ENCODE measurements around the gene LGALS3BP. TPM values are rescaled to one million over a fixed set of nuclear protein-coding genes. Genes with fewer than 3 reads are reported as not detected.
"Not testable (repeated sequence)": the region's sequence is repeated elsewhere in the genome, so short reads cannot be mapped to it uniquely, and the experiment has no call there.

The LGALS3BP gene
- total RNA-seq, 1 donor from 2014 or later: 393 TPM

DNA sequence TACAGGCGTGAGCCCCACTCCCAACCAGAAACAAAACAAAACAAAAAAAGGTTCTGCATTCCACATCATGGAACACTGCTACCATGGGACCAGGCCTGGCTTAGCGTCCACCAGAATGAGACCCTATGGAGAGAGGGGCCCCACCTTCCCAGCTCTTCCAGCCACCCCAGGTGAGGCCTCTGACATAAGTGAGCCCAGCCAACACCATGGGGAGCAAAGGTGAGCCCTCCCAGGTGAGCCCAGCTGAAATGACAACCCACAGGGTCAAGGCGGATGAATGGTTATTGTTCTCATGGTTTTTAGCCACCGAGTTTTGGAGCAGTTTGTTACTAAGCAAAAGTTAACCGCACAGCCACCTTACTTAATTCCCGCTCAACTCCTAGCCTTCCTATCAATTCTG is 16.3 kb downstream of the LGALS3BP start:
- no peak for DNase-seq (ENCODE audit: low spot score)

GRCh38 chr17:78962984-78963348 is 16.8 kb downstream of the LGALS3BP start:
- DNase-seq (ENCODE audit: low spot score): not testable (repeated sequence)

DNA sequence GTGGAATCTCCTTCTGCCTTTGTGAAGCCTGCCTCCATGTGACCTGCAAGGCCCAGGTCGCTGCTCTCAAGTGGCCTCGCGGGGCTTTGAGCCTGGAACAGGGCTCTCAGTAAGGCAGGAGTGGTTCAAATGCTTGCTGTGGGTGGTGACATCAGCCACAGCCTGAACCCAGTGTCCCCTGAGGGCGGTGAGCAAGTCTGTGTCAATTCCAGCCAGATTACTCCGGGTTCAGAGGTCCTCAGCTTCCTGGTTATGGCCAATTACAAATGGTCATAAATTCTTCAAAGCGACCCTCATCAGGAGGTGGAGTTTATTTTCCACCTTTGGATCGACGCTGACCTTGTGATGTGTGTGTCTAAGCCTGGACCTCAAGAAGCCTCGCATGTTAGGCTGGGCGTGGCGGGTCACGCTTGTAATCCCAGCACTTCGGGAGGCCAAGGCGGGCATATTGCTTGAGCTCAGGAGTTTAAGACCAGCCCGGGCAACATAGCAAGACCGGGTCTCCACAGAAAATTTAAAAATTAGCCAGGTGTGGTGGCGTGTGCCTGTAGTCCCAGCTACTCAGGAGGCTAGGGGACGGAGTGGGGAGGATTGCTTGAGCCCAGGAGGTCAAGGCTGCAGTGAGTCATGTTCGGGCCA is 17.3 kb downstream of the LGALS3BP start:
- DNase-seq (ENCODE audit: low spot score): no peak

DNA sequence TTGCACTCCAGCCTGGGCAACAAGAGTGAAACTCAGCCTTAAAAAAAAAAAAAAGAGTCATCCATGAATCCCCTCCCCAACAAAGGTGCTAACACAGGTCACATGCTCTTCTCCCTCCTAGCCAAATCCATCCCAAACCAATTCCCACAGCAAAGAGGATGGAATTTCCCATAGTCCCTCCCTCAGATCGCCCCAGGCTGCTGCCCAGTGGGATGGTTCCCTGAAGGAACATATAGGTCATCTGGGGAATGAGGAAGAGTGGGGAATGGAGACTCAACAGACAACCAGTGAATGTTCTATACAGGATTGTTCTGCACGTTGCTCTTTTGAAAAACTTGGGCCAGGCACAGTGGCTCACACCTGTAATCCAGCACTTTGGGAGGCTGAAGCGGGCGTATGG is 18.2 kb downstream of the LGALS3BP start:
- DNase-seq (ENCODE audit: low spot score): no peak

- DNase-seq (ENCODE audit: low spot score): no peak
Measured at GRCh38 chr17:78960928-78961327, 18.8 kb downstream of the LGALS3BP start.

GRCh38 chr17:78959803-78960202 is 19.9 kb downstream of the LGALS3BP start:
- no peak for DNase-seq (ENCODE audit: low spot score)

- DNase-seq (ENCODE audit: low spot score): no peak
Measured at GRCh38 chr17:78958641-78959127, 21.0 kb downstream of the LGALS3BP start.

DNA sequence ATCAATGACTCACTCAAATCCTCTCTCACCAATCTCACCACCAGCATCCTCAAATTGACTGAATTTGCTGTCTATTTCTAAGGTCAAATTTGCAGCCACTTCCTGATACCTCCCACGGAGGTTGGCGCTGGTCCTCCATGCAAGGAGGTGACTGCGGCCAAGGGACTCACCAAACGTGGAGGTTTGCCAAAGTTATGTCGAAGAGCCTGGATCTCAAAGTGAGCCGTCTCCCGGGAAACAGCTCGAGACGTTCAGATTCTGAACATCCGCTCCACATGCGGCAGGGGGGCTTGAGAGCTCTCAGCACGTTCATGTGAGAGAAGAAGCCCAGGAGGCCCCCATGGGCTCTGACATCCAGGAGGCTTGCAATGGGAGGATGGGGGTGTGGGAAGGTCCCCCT is 22.6 kb downstream of the LGALS3BP start:
- DNase-seq (ENCODE audit: low spot score): no peak

GRCh38 chr17:78956254-78956653 is 23.5 kb downstream of the LGALS3BP start:
- no peak for DNase-seq (ENCODE audit: low spot score)

DNA sequence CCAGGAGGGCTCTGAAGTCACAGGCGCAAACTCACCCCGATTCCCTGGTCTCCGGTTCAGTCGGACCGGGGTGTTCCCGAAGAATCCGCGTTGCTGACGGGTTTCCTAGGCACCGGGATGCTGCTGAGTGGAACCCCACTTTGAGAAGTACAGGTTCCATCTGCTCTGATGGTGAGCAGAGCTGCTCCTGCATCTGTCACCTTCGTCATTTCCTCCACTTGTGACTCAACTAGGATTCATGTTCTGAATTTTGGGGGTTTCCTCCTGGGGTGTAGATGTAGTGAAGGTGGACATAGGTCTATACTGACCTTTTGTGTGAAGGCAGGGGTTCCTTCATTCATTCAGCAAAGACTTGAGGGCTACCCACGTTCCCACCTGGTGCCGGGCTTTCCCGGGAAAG is 25.0 kb downstream of the LGALS3BP start:
- no peak for DNase-seq (ENCODE audit: low spot score)

DNA sequence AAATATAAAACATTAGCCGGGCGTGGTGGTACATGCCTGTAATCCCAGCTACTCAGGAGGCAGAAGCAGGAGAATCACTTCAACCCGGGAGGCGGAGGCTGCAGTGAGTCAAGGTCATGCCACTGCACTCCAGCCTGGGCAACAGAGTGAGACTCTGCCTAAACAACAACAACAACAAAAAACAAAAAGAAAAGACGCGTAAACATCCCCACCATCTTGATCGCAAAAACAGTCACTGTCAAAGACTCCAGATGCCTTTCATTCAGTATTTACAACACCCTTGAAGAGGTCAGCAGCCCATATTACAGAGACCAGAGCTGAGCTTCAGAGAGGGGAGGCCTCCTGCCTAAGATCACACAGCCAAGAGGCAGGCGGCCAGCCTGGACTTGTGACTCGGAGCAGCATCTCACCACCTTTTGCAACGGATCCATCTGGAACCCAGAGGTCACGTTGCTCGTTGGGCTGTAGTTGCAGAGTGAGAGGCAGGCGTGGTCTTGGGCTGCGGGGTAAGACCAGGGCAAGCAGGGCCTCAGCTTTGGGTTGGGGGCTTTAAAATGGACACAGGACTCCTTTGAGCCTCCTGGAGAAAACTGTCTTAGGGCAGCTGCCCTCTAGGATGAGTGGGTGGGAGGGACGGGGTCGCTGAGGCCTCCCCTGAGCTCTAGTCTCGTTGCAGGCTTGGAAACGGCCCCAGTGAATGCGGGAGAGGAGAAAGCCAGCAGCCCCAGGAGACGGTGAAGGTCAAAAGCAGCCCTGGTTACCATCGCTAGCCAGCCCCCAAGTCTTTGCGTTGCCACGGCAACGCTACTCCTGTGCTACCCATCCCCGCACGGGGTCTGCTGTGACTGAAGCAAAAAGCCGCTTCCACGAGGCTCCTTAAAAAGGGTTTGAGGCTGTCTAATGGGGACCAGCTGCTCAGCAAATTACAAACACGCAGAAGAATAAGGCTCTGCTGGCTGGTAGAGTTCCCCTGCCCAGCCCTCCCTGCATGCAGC is 26.1 kb downstream of the LGALS3BP start:
- no peak for DNase-seq (ENCODE audit: low spot score)

DNA sequence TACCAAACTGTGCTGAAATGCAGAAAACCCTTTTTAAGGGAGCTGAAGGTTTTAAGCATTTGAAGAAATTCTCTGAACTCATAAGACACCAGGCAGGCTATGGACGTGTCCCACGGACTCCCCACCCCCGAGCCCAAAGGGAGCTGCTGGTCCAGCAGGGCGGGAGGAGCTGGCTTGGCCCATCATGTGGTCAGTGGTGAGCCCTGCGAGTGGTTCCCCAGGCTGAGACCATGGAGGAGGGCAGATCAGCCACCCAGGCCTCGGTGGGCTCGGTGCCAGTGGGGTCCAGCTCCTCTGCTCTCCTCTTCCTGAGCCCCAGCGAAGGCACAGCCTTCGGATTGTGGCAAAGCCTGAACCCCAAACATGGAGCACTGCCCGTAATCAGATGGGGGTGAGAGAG is 27.0 kb downstream of the LGALS3BP start:
- DNase-seq (ENCODE audit: low spot score): no peak

DNA sequence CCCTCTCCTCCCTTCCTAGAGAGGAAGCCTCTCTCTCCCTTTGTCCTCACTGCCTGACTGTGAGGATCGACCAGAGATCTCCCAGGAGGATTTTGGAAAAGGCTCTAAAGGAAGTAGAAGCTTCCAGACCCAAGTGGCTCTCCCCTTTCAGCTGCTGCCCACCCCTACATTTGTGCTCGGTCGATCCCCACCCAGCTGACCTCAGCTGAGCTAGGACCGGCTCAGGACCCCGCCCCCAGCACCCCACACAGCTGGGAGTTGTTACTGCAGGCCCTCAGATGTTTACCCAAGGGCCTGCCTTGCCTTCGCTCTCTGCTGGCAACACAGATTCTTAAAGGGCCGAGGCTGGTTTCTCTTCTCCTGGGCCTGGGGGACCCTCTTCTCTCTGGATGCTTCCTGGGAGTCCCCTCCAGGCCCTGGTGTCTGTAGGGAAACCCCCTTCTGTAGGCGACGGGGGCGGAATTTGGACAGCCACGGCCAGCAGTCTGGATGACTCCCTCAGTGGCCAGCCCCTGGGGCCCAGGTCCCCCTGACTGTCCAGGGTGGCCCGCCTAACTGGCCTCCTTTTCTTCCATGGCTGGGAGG is 27.7 kb downstream of the LGALS3BP start:
- no peak for DNase-seq (ENCODE audit: low spot score)

- no peak for DNase-seq (ENCODE audit: low spot score)
Measured at GRCh38 chr17:78950870-78951269, 28.9 kb downstream of the LGALS3BP start.

DNA sequence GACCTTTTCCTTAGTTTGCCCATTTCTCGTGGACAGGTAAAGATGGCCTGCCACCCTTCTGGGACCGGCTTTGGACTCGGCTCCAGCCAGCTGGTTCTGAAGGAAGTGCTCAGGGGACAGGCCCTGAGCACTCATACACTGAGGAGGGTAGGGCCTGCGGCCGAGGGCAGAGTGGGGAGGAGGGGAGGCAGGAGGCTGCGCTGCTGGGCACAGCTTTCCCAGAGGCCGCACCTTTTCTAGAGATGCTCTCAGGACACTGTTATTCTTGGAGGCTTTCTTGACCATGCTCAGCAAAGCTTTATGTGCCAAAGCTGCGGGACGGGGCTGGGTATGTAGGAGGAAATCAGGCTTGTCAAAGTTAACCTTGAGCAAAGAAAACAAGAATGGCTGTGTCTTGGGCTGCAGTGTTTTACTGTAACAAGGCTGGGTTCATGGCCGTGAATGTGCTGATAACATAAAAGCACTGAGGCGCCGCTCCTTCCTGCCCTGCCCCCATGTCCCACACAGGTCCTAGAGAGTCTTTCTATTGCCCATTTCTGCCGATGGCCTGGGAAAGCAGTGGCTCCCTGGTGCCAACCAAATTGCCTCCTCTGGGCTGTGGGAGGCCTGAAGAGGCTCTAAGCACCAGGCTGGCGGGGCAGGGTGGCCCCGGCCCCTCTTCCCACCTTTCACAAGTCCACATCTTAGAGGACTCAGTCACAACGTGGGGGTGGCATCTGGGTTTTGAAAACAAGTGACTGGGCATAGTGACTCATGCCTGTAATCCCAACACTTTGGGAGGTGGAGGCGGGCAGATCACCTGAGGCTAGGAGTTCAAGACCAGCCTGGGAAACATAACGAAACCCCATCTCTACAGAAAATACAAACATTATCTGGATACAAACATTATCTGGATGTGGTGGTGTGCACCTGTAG is 32.2 kb downstream of the LGALS3BP start:
- no peak for DNase-seq (ENCODE audit: low spot score)

DNA sequence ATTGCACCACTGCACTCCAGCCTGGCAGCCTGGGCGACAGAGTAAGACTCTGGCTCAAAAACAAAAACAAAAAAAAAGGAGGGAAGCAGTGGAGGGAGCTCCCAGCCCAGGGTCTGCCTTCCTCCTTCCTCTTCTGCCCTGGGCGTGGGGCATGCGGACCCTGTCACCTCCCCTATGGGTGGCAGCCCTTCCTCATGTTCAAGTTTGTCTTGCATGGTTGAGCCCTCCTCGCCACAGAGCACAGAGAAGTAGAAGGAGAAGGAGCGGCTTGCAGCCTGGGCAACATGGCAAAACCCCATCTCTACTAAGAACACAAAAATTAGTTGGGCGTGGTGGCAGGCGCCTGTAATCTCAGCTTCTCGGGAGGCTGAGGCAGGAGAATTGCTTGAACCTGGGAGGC is 33.1 kb downstream of the LGALS3BP start:
- DNase-seq (ENCODE audit: low spot score): no peak

GRCh38 chr17:78946131-78946530 is 33.6 kb downstream of the LGALS3BP start:
- DNase-seq (ENCODE audit: low spot score): no peak

GRCh38 chr17:78945455-78945854 is 34.3 kb downstream of the LGALS3BP start:
- DNase-seq (ENCODE audit: low spot score): not testable (repeated sequence)

GRCh38 chr17:78944956-78945355 is 34.8 kb downstream of the LGALS3BP start:
- no peak for DNase-seq (ENCODE audit: low spot score)

DNA sequence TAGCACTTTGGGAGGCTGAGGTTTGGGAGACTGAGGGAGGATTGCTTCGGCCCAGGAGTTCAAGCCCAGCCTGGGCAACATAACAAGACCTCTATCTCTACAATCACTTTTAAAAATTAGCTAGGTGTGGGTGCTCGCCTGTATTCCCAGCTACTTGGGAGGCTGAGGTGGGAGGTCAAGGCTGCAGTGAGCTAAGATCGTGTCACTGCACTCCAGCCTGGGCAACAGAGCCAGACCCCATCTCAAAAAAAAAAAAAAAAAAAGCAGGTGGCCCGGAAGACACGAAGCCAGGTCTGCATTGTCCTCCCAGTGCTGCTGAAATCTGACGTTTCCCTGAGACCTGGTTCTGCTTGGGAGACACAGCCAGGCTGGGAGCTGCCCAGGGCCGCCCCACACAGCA is 35.7 kb downstream of the LGALS3BP start:
- DNase-seq (ENCODE audit: low spot score): no peak

GRCh38 chr17:78940708-78941107 is 39.0 kb downstream of the LGALS3BP start:
- no peak for DNase-seq (ENCODE audit: low spot score)

Data from ureter (tissue), 1 donor.